ELF-1 (cell line): Measurements from ENCODE around the gene DCDC2B.

Experiments used
- DNase-seq: peaks from one replicate; pipeline ENCODE4 v3.0.0-alpha.2; 2016; ENCODE audit warnings: low read depth, low spot score

Gene DCDC2B

DNA sequence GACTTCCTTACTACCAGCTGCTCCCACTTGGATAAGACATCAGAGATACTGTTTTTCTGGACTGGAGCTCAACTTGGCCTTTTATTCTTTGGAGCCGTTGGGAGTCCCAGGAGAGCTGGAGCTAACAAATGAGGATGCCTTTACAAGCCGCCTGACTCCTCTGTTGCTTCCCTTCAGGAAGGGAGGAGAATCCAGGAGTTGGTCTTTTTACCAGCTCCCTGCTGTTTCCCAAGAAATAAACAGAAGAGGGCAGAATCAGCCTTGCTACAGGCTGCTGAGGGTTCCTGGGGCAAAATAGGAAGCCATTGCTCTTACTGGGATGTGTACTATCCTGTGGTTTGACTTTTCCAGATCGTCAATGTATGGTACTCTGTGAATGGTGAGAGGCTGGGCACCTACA lies 14.8 kb downstream of the DCDC2B start:
- DNase-seq: no peak

DNA sequence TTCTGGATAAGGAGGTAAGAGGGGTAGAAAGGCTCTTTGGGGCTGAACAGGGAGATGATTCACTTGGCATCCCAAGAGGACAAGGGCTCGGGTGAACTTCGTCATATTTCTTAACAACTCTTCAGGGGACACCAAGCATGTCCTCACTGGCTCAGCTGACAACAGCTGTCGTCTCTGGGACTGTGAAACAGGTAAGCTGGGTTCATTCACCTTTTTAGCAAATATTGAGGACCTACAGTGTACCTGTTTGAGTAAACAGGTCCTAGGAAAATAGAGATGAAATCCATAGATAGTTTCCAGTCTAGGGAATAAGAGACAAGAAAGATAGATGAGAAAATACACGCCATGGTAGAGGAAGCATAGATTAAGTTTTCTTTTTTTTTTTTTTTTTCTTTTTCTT lies 15.4 kb downstream of the DCDC2B start:
- no peak for DNase-seq

DNA sequence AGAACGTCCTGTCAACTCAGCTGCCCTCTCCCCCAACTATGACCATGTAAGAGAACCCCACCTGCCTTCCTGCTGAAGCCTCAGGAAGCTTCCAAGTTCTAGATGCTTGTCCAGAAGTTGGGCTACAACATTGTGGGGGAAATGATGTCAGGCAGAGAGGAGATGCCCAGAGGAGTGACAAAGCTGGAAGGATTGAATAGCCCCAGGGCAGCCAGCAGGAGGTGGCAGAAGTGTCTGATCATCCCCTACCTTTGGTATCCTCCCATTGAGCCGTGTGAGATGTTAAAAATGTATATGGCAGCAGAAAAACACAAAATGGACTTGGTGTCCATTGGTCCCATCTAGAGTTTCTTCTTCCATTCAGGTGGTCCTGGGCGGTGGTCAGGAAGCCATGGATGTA lies 19.9 kb downstream of the DCDC2B start:
- DNase-seq: no peak

DNA sequence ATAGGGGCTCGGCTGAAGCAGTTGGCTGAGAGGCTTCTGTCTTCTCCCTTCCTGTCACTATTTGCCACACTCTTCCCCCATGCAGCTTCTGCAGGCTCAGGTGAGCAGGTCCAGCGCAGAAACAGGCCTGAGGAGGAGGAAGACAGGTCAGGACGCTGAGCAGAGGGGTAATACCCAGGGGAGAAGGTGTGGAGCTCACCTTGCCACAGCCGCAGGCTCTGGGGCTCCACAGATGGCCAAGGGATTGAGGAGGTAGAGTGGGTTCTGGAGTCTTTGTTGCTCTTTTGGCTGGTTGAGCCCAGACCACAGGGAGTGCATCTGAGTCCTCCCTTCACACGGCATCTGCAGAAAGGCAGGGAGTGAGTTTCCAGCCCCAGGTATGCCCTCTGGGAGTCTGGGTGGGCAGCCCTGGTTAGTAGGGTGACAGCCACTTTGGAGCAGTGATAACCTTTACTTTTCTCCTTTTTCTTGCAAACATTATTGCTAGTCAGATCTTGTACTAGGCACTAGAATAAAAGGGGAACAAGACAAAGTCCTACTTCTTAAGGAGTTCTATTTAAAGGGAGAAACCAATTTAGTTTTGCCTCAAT lies 23.0 kb downstream of the DCDC2B start:
- DNase-seq: no peak

DNA sequence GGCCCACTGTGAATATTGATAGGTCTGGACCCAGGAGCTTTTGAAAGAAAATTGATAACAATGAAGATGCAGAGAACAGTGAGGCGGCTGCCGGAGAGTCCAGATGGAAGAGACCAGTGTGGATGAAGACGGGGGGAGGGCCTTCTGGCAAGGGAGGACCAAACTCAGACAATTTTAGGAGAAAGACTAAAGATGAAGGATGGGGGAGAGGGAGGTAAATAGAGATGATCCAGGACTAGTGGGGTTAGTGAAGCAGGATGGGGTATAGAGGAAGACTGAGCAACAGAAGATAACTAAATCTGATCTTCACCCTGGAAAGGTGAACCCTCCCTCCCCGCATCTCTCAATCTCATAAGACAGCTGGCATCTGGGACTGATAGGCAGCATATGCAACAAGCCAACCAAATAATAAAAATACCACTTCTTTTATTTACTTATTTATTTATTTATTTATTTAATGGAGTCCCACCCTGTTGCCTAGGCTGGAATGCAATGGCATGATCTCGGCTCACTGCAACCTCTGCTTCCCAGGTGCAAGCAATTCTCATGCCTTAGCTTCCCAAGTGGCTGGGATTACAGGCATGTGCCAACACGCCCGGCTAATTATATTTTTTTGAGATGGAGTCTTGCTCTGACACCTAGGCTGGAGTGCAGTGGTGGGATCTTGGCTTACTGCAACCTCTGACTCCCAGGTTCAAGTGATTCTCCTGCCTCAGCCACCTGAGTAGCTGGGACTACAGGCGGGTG lies 23.8 kb downstream of the DCDC2B start:
- DNase-seq: no peak

DNA sequence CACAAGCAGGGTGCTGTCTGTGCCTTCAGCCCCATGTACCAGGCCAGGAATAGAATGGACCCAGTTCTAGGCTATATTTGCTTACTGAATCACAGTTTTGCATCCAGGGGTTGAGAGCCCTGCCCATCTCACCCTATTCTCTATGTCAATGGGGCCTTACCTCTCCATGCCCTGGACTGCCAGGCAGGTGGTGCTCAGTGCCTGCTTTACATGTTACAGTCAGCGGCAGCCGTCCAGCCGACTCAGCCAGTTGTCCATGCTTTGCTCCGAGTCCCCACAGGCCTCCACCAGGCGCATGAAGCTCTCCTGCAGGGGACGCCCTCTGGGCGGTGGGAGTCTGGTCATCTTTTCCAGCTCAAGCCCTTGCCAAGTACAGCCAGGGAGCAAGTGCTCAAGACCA lies 25.9 kb downstream of the DCDC2B start:
- no peak for DNase-seq

DNA sequence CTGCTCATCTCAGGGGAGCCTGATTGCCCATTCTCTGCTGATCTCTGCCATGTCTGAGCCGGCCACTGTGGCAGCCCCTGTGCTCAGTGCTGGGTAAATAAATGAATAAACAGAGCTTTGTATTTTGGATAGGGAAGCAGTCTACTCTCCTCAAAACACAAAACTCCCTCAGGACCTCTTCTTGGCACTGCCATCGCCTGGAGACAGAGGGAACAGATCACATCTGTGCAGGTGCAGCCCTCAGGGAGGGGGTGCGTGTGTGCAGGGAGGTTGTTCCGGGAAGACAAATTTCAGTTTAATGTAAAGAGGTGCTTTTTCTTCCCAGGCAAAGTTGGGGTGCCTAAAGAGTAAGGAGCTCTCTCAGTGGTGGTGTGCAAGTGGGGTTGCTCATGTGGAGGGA lies 30.4 kb downstream of the DCDC2B start:
- DNase-seq: no peak

DNA sequence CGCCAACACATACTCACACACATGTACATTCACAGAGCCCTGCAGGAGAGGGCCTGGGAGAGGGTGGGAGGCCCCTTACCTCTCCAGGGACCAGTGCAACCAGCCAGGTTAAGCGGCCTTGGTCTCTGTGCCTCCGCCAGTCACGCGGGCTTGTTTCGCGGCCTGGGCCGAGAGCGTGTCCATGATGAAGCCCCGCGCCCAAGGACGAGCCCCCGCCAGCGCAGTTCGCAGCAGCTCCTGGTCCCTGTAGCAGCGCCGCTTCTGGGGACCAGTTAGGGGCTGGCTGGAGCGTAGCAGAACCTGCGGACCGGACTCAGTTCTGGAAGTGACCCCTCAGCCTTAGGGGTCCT lies 30.9 kb downstream of the DCDC2B start:
- DNase-seq: no peak

DNA sequence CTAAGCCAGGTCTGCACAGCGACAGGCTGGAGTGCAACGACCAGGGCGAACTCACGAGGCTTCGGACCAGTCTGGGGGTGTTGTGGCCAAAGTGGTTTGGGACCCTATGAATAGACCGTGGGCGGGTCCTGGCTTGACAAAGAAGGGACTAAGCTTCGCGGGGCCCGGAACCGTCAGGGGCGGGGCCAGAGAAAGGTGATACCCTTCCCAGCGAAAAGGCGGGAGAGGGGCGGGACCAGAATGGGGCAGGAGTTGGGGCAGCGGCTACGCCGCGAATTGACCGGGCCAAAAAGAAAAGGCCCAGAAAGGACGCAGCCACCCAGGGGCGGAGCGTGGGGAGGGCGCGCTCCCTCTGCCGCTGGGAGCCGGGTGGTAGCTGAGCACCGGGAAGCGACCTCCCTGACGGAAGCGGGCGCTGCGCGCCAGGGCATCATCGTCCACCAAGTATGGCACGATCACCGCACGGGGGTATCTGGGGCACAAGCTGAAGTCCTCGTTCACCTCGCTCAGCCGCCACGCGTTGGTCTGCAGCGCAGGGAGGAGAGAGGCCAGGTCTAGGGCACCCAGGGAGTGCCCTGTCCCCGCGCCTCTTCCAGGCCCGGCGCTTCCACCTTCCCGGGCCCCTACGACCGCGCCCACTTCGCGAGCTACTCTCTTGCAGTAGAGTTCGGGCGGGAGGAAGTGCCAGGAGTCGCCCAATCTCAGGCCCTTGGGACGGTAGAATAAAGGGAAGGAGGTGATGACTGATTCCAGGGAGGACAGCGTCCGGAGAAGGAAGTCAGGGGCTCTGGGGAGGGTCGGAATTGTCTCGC lies 31.5 kb downstream of the DCDC2B start:
- DNase-seq: peak; percentile 93

DNA sequence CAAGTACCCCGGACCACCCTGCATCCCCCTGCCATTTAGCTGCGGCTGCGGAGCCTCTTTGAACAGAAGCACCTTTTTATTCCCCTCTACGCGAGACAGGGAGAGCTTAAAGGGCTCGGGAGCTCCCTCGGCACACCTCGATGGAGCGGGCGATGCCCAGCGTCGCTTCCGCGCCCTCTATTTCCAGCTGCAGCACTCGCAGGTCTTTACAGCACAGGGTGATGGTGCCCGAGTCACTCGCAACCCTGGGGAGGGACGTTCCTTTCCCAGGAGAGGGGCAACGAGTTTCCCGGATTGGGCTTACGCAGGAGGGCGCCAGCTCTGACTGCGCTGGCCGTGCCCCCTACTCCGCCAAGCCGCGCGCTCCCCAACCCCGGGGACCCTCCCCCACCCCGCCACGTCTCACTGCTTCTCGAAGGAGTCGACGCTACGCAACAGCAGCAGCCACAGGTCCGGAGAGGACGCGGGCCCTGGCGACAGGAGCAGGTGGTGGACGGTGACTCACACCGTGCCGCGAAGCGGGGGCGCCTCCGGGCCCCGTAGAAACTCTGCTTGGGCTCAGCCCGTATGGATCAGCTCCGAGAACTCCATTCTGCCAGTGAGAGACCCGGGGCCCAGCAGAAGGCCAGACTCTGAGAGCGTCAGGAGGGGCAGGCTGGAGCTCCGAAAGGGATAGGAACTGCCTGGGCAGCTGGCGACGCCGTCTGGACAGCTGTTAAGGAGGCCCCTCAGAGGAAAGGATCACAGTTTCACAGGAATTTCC lies 32.3 kb downstream of the DCDC2B start:
- DNase-seq: peak; percentile 76

DNA sequence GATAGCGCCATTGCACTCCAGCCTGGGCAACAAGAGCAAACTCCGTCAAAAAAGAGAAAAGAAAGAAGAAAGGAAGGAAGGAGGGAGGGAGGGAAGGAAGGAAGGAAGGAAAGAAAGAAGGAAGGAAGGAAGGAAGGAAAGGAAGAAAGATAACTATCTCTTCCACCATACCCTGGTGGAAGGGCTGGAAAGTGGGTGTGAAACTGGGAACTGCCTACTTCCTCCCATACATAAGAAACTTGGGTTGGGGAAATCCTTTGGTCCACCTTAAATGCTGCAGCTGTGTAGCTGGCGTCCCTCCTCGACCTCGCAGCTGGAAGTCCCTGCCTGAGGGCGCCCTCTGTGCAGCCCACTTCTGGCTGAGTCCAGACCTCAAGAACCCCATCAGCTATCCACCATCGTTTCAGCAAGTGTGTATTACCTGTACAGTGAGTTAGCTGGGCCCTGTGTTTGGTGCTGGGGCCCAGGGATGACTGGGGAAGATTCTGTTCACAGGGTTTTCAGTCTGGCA lies 33.5 kb downstream of the DCDC2B start:
- DNase-seq: peak; percentile 80

DNA sequence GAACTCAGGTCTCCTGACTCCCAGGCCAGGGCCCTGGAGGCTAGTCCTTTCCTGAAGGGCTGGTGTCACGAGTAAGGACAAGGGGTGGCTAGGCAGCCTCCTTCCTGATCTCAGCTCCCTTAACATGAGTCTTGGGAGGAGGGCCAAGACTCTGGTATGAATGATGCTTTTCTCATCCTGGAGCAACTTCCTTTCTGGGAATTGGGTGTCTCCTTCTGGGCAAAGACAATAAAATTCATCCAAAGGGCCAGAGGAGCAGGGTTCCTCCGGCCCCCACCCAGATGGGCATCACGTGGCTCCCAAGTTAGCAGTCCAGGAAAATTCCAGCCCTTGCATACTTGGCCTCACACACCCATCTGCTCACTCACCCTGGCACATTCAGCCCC lies 38.0 kb downstream of the DCDC2B start, which contains the start of gene FAM167B:
Gene FAM167B (plus strand): TSS at position 335 of the 386 bp plus-strand sequence. CDS start 200 bp downstream, outside the sequence.
- no peak for DNase-seq

DNA sequence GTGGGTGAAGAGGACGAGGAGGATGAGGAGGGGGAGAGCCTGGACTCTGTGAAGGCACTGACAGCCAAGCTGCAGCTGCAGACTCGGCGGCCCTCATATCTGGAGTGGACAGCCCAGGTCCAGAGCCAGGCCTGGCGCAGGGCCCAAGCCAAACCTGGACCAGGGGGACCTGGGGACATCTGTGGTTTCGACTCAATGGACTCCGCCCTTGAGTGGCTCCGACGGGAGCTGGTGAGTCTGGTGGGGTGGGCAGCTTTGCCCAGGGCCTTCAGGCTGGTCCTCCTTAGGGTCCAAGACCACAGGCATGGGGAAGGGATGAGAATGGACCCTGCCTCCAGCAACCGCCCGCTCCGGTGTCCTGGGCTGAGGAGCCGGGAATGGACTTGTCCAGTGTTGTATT lies 38.6 kb downstream of the DCDC2B start:
- DNase-seq: no peak

DNA sequence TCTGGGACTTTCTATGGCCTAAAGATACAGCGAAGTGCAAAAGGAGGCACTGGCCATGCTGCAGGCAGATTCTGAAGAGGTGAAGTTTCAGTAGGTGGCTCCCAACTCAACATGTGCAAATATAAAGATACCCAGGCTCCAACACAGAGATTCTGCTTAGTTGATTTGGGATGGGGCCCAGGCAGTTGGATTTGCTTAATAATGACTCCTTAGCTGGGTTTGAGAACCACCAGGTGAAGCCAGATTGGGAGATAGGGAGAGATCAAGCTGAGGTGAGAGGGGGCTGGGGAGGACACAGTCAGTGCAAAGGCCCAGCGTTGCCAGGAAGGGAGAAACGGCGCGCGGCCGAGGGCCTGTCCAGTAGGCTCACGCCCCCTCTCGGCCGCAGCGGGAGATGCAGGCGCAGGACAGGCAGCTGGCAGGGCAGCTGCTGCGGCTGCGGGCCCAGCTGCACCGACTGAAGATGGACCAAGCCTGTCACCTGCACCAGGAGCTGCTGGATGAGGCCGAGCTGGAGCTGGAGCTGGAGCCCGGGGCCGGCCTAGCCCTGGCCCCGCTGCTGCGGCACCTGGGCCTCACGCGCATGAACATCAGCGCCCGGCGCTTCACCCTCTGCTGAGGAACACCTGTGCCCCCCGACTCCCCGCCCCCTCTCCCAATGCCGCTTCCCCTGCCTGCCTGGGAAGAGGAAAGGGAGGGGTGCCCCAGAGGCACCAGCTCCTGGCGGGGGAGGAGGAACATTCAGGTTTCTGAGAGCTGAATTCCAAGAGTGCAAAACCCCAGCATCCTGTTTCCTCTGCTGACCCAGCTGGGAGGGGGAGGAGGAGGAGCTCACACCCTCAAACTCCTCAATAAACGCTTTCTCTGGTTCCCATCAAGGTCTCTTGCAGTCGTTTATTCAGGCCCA lies 39.3 kb downstream of the DCDC2B start:
- peak; percentile 93 for DNase-seq

DNA sequence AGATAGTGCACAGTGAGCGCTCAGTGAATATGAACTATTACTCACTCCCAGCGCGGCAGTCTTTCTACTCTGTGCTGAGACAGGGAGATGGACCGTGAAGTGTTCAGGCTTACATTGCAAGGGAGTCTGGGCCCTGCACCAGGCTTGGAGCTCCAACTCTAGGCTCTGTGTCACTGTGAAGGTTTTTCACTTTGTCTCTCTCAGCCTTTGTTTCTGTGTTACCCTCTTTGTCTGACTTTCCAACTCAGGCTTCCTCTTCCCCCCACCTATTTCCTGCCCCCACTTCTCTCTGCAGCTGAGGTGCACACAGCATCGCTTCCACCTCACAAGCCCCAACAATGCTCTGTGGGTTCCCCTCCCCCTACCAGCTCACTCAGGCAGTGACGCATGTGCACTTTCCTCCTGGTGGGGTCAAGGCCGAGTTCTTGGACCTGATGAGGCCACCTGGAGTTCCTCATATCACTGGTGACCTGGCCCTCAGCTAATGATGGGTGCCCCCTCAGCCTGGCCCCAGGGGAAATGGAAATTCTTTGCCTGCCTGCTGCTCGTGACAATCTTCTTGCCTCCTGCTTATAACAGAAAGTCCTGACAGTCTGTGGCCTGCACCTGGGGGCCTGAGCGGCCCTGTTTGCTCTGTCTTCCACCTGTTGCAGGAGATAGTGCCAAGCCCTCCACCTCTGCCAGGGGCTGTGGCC lies 41.1 kb downstream of the DCDC2B start:
- DNase-seq: no peak

DNA sequence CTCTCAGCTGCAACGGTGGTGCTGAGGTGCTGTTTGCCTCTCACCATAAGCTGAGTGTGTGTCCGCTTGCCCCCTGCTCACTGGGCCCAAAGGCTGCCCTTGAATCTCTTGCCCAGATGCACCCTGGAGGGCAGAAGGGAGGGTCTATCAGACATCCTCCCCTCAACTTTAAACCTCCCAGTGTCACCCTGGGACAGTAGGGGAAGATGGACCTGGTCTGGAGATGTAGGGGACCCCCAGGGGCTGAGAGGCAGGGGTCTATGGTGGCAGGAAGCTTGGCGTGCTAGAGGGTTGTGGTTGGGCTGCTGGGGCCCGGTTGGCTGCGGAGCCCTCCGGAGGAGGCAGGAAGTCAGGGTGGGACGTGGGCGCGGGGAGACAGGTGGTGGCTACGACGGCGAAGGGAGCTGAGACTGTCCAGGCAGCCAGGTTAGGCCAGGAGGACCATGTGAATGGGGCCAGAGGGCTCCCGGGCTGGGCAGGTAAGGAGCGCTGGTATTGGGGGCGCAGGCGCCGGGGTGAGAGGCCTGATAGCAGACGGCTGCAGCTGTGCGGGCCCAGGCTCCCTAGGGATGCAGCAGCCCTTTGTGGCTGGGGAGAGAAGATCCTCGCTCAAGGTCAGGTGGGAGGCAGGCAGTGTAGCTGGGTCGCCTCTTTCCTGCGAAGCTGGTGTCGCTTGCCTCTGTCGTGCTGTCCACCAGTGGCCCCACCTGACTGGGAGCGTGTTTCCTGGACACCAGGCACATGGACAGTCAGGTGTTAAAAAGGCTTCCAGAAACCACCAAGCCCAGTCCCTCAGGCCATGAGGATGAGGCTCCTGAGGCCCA lies 42.2 kb downstream of the DCDC2B start, which contains the start of gene LCK:
Gene LCK (plus strand): TSS at position 373 of the 824 bp plus-strand sequence. CDS start 23,065 bp downstream, outside the sequence.
- no peak for DNase-seq

DNA sequence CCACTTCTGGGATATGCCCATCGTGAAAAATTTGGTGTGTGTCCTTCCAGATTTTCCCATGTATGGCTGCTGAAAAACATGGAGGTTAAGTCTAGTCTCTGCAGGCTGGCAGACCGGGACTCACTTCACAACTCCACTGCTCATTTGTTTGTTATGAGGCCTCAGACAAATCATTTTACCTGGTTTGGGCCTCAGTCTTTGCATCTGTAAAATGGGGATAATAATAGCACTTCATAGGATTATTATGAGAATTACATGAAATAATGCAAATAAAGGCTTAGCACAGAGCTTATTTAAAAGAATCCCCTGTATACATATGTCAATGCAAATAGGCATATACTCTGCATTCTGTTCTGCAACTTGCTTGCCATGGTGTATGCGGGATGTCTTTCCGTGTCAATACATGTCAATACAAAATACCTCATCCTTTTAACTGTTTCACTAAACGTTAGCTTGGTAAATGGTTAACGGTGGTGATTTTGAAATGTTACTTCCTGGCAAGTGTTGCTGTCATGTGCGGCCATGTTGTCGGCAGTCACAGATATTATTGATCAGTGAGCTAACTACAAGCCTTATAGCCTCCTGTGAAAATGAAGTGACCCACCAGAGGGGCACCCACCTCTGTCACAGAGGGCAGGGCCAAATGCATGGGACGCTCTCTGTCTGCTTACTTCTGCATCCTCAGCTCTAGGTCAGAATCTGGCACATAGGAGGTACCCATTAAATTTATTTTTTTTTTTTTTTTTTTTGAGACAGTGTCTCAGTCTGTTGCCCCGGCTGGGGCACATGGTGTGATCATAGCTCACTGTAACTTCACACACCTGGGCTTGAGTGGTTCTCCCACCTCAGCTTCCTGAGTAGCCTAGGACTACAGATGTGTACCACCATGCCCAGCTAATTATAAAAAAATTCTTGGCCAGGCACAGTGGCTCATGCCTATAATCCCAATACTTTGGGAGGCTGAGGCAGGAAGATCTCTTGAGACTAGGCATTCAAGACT lies 46.5 kb downstream of the DCDC2B start:
- DNase-seq: no peak
